ENCODE data around the gene PPIE. TPM values are rescaled to one million over a fixed set of nuclear protein-coding genes. Genes with fewer than 3 reads are reported as not detected.

PPIE gene
- total RNA-seq, 1 experiment from 2014 or later, result 62.8 TPM

DNA sequence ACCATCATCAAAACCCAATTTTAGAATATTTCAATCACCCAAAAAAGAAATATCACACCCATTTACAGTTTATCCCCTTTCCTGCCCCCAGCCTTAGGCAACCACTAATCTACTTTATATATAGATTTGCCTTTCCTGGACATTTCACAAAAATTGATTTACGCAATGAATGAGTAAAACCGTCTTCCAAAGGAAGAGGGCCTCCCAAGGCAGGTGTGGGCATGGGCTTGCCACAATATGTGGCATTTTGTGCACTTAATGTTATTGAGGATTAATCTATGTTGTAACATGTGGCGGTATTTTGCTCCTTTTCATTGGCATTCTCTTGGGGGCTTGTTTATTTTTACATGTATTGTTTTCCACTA, 61.8 kb downstream of the PPIE start:
- Histone ChIP-seq H3K4me1 (ENCODE audit: insufficient read depth, low read length, poor library complexity, severe bottlenecking) (no peaks in the 10 kb centered on the region), H3K4me3 (ENCODE audit: low read depth, low read length, poor library complexity, severe bottlenecking) (no peak overlapping the region), H3K27me3 (replicated peaks; ENCODE audit: insufficient read depth, low read depth, low read length, poor library complexity) (no peaks in the 10 kb centered on the region), H3K9me3 (ENCODE audit: low read depth, low read length, poor library complexity, severe bottlenecking) (no peaks in the 10 kb centered on the region), H3K27ac (ENCODE audit: low read depth, low read length, poor library complexity, severe bottlenecking) (no peak overlapping the region), H3K36me3 (ENCODE audit: insufficient read depth, low read length, poor library complexity, severe bottlenecking) (no peaks in the 10 kb centered on the region)
- TF ChIP-seq, protein P1, sequence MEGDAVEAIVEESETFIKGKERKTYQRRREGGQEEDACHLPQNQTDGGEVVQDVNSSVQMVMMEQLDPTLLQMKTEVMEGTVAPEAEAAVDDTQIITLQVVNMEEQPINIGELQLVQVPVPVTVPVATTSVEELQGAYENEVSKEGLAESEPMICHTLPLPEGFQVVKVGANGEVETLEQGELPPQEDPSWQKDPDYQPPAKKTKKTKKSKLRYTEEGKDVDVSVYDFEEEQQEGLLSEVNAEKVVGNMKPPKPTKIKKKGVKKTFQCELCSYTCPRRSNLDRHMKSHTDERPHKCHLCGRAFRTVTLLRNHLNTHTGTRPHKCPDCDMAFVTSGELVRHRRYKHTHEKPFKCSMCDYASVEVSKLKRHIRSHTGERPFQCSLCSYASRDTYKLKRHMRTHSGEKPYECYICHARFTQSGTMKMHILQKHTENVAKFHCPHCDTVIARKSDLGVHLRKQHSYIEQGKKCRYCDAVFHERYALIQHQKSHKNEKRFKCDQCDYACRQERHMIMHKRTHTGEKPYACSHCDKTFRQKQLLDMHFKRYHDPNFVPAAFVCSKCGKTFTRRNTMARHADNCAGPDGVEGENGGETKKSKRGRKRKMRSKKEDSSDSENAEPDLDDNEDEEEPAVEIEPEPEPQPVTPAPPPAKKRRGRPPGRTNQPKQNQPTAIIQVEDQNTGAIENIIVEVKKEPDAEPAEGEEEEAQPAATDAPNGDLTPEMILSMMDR (conservative IDR thresholded peaks at IDR 0.05; ENCODE audit: low read depth, low read length), result no peak
- TF ChIP-seq EZH2 (IDR thresholded peaks at IDR 0.05; ENCODE audit: borderline replicate concordance, low read depth, low read length, poor library complexity, severe bottlenecking), result no peak
- ChIA-PET POLR2A (ENCODE audit: low non-redundant PET) (interaction anchor here (0.6 kb wide), 1 partner anchor 90 kb away, joined by 3 read pairs; no protein-coding TSS in a partner anchor), CTCF (interaction anchor here (1.0 kb wide), 2 partner anchors 99 to 194 kb away, joined by 3 to 4 read pairs; no protein-coding TSS in a partner anchor)
- BruUV-seq (replicated peaks), result no TSS peak
- no peak for DNase-seq (ENCODE audit: low spot score)
- intact Hi-C loops (cut with micrococcal nuclease; ENCODE audit: unreplicated experiment), result no loop called here

DNA sequence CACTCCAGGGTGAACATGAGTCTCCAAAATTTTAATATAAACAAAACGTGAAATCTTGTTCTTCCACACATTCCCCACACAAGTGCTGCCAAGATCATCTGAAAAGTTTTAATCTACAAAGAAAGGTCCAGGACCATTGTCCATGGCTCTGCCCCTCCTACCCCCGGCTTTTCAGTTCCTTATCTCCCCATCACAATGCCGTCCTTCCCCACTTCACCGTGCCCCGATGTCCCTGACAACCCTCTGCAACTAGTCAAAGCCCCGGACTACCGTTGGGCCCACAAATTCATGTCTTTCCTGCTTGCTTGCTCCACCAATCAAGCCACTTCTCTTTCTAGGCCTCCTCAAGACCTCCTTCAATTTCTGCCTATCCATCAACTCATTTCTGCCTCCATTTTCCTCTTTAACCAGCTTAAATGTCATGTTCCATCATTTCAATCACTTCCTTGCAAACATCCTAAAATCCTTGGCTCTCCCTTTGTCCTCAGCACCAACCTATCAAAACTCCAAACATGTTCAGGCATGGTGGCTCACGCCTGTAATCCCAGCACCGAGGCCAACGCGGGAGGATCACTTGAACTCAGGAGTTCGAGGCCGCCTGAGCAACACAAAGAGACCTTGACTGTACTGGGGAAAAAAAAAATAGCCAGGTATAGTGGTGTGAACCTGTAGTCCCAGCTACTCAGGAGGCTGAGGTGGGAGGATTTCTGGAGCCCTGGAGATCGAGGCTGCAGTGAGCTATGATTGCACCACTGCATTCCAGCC, 64.0 kb downstream of the PPIE start:
- no peak for DNase-seq (ENCODE audit: low spot score)
- Histone ChIP-seq H3K36me3 (ENCODE audit: insufficient read depth, low read length, poor library complexity, severe bottlenecking) (no peaks in the 10 kb centered on the region), H3K27me3 (replicated peaks; ENCODE audit: insufficient read depth, low read depth, low read length, poor library complexity) (no peaks in the 10 kb centered on the region), H3K4me3 (ENCODE audit: low read depth, low read length, poor library complexity, severe bottlenecking) (no peak overlapping the region), H3K27ac (ENCODE audit: low read depth, low read length, poor library complexity, severe bottlenecking) (no peak overlapping the region), H3K4me1 (ENCODE audit: insufficient read depth, low read length, poor library complexity, severe bottlenecking) (no peaks in the 10 kb centered on the region), H3K9me3 (ENCODE audit: low read depth, low read length, poor library complexity, severe bottlenecking) (no peaks in the 10 kb centered on the region)
- TF ChIP-seq, protein P1 (conservative IDR thresholded peaks at IDR 0.05; ENCODE audit: low read depth, low read length), result no peak
- TF ChIP-seq EZH2 (IDR thresholded peaks at IDR 0.05; ENCODE audit: borderline replicate concordance, low read depth, low read length, poor library complexity, severe bottlenecking), result no peak
- POLR2A ChIA-PET (ENCODE audit: low non-redundant PET), result no interaction called here
- BruUV-seq (replicated peaks), result no TSS peak
- CTCF ChIA-PET, result interaction anchor here (0.7 kb wide), 1 partner anchor 15 kb away, joined by 7 read pairs; no protein-coding TSS in a partner anchor
- intact Hi-C loops (cut with micrococcal nuclease; ENCODE audit: unreplicated experiment), result no loop called here

DNA sequence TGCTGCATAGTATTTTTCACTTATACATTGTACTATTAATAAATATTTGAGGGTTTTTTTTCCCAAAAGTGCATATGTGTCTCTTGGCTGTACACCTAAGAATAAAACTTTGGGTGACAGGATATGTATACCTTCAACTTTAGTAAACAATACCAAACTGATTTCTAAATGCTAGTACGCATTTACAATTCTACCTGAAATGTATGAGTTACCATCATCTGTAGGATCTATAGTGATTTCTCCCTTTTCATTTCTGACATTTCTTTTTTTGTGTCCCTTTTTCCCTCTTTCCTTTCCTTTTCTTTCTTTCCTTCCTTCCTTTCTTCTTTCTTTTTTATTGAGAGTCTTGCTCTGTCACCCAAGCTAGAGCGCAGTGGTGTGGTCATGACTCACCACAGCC, 66.7 kb downstream of the PPIE start:
- no peak for TF ChIP-seq EZH2 (IDR thresholded peaks at IDR 0.05; ENCODE audit: borderline replicate concordance, low read depth, low read length, poor library complexity, severe bottlenecking)
- TF ChIP-seq, protein P1 (conservative IDR thresholded peaks at IDR 0.05; ENCODE audit: low read depth, low read length), result no peak
- CTCF ChIA-PET, result no interaction called here
- no TSS peak for BruUV-seq (replicated peaks)
- DNase-seq (ENCODE audit: low spot score), result no peak
- POLR2A ChIA-PET (ENCODE audit: low non-redundant PET), result no interaction called here
- no peak overlapping the region for H3K4me3 ChIP-seq (ENCODE audit: low read depth, low read length, poor library complexity, severe bottlenecking)
- no peaks in the 10 kb centered on the region for H3K9me3 ChIP-seq (ENCODE audit: low read depth, low read length, poor library complexity, severe bottlenecking)
- no peaks in the 10 kb centered on the region for H3K4me1 ChIP-seq (ENCODE audit: insufficient read depth, low read length, poor library complexity, severe bottlenecking)
- no peaks in the 10 kb centered on the region for H3K36me3 ChIP-seq (ENCODE audit: insufficient read depth, low read length, poor library complexity, severe bottlenecking)
- H3K27ac ChIP-seq (ENCODE audit: low read depth, low read length, poor library complexity, severe bottlenecking), result no peak overlapping the region
- no peaks in the 10 kb centered on the region for H3K27me3 ChIP-seq (replicated peaks; ENCODE audit: insufficient read depth, low read depth, low read length, poor library complexity)
- intact Hi-C loops (cut with micrococcal nuclease; ENCODE audit: unreplicated experiment), result no loop called here
